Activated T-cell treated with anti-CD3 and anti-CD28 coated beads for 4 hours (primary cell): ENCODE measurements around the gene DGLUCY.
"Not testable (repeated sequence)": the region's sequence is repeated elsewhere in the genome, so short reads cannot be mapped to it uniquely, and the experiment has no call there.

Source experiments
- DNase-seq: peaks from one replicate; pipeline ENCODE4 v3.0.0-alpha.2; 2020

Gene DGLUCY, protein sequence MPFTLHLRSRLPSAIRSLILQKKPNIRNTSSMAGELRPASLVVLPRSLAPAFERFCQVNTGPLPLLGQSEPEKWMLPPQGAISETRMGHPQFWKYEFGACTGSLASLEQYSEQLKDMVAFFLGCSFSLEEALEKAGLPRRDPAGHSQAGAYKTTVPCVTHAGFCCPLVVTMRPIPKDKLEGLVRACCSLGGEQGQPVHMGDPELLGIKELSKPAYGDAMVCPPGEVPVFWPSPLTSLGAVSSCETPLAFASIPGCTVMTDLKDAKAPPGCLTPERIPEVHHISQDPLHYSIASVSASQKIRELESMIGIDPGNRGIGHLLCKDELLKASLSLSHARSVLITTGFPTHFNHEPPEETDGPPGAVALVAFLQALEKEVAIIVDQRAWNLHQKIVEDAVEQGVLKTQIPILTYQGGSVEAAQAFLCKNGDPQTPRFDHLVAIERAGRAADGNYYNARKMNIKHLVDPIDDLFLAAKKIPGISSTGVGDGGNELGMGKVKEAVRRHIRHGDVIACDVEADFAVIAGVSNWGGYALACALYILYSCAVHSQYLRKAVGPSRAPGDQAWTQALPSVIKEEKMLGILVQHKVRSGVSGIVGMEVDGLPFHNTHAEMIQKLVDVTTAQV

DNA sequence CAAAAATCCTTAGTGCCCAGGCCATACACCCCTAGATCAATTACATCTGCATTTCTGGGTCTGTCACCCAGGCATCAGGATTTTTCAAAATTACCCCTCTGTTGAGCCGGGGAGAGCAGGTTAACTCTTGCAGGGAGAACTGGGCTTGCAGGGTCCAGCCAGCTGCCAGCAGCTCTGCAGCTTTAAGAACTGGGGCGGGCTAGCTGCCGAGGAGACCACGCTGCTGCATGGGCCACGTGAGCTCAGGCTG, at the start of gene DGLUCY:
Gene DGLUCY, plus strand, starts transcription at position 245 of the 250 bp plus-strand sequence. CDS start 46,222 bp downstream, outside the sequence.
- no peak for DNase-seq

DNA sequence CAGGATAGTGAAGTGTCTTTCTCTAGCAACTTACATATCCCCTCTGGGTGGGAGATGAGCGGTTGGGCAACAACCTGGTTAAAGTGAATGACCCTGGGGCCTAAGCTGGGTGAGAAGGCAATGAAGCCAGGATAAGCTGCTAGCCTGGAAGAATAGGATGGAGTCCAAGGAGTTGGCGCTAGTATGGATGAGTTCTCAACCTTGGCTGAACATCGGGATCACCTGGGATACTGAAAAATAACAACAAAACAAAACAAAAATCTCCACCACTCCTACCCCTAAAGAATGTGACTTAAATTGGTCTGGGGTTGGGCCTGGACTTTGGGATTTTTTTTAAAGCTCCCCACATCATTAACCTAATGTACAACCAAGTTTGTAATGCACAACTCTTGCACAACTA, 48.6 kb upstream of the DGLUCY start:
- DNase-seq, result no peak

DNA sequence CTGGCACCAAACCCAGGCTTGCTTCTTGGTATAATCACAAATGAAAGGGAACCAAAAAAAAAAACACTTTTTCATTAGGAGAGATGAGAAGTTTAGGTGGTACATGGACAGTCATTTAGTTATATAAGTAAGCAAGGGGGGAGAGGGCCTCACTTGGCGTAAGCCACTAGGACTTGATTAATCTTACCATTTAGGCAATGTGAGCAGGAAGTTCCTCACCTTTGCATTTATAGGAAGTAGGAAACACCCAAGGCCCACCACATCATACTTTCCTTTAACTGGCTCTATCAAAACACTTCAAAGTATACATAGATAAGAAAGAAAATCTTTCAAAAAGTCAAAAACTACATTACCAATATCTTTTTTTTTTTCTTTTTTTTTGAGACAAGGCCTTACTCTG, 46.7 kb upstream of the DGLUCY start:
- peak; percentile 15 for DNase-seq

- DNase-seq, result no peak
These were observed 45.2 kb upstream of the DGLUCY start for GRCh38 chr14:91068642-91069041.

- no peak for DNase-seq
These were observed 43.3 kb upstream of the DGLUCY start for GRCh38 chr14:91070572-91070971.

- no peak for DNase-seq
These were observed 38.3 kb upstream of the DGLUCY start for GRCh38 chr14:91075553-91075952.

DNA sequence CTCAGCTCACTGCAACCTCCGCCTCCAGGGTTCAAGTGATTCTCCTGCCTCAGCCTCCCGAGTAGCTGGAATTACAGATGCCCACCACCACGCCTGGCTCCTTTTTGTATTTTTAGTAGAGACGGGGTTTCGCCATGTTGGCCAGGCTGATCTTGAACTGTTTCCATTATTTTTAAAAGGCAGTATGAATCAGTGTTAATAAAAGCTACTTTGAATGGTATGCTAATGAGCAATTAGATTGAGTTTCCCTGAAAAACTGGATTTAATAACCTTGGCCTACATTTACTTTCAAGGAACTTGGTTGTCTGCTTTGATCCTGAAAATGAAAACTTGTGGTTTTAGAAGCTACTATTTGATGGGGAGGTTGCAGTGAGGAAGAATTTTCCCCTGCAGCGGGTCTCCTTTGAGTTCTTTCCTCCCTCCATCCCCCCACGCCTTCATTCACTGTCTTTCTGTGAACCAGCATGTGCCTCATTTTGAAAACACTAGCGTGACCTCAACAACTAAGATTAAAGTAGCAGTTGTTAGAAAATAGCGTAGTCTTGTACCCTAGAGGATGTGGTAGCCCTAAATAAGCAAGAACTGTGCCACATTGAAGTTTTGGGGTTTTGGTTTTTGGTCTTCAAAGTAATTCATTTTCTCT, 35.7 kb upstream of the DGLUCY start:
- peak; percentile 24 for DNase-seq

- no peak for DNase-seq
These were observed 33.8 kb upstream of the DGLUCY start for GRCh38 chr14:91080071-91080470.

- no peak for DNase-seq
These were observed 31.6 kb upstream of the DGLUCY start for GRCh38 chr14:91082282-91082681.

DNA sequence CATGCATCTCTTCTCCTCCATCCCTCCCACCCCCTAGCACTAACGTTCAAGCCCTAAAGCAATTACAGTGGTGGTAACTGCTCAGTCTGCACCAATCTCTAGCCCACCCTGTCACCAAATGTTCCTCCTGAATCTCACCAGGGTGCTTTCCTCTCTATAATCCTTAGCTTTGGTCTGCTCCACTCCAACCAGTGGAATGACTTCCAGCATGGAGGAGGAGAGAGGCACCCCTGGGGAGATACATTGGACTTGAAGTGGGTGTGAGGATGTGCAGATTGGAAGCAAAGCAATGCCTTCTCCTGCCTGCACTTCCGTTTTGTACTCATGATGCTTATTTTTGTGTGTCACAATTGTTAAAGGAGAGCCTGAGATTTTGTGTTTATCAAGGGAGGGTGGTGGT, 29.4 kb upstream of the DGLUCY start:
- no peak for DNase-seq

GRCh38 chr14:91087470-91087869, 26.4 kb upstream of the DGLUCY start:
- DNase-seq, result not testable (repeated sequence)

DNA sequence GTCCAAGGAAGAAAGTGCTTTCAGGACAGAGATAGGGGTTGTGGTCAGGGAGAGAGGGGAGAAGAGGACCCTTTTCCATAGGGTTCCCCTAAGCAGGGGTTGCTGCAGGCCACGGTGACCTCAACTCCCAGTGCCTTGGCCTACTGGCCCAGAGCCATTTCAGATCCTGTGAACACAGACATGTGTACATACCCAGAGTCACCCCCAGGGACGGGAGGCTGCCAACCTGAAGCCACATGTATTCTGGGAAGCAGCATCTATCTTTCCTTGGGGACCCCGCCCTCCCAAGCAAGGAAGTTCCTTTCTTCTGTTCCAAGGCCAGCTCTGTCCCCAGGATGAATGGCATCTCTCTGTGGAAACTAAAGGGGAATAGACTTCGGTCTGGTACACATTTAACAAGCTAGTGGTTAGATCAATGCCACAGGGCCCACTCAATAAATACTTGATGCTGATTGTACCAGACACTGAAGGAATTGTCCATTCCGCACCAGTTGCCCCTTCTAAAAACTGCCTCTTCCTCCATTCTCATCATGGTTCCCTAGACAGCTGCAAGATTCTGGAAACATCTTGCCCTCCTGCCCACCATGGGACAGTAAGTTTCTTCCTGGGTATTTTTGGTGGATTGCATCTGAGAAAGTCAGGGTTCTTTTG, 25.2 kb upstream of the DGLUCY start:
- no peak for DNase-seq

DNA sequence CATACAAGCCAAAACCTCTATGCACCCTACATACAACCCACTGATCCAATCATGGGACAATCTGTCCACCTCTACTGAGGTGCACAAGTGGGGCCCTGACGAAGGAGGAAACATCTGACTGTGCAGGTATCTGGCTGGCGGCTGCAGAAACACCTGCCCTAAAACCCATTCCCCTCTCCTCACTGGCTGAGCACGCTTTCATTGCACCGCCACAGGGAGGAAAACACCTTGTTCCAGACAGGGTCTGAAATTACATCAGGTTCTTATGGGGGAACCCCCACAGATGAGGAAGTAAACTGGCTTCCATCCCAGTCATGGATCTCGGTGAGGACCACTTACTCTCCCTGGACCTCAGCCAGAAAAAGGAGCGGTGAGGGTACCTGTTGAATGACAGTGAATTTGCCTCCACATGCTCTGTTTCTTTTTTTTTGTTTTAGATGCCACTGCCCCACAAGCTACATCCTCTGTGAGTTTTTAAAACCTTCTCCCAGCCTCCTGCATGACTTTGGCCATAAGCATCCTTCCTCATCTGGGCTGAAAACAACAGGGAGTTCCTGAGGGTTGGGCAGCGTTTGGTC, 23.8 kb upstream of the DGLUCY start:
- DNase-seq, result no peak

- DNase-seq, result no peak
These were observed 23.1 kb upstream of the DGLUCY start for GRCh38 chr14:91090743-91091142.

GRCh38 chr14:91092073-91092472, 21.8 kb upstream of the DGLUCY start:
- DNase-seq, result no peak

GRCh38 chr14:91093743-91094472, 20.0 kb upstream of the DGLUCY start:
- not testable (repeated sequence) for DNase-seq

GRCh38 chr14:91094772-91095171, 19.1 kb upstream of the DGLUCY start:
- no peak for DNase-seq

DNA sequence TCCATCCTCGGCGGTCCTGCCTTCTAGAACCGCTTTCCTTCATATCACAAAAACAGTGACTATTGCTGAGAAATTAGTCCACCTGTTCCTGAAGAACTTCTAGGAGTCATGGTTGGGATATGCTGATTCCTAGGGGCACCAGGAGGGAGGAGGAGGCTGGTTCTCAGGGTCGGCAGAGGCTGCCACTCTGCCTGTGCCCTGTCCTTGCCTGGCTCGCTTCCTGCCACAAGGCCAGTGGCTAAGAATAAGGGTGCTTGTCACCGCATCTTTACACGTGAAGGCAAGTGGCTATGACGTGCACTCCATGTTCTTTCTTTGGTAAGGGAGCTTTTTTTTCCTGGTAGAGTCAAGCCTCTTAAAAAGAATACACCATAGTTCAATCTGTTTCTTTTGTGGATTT, 18.7 kb upstream of the DGLUCY start:
- no peak for DNase-seq

GRCh38 chr14:91097657-91098056, 16.2 kb upstream of the DGLUCY start:
- not testable (repeated sequence) for DNase-seq

DNA sequence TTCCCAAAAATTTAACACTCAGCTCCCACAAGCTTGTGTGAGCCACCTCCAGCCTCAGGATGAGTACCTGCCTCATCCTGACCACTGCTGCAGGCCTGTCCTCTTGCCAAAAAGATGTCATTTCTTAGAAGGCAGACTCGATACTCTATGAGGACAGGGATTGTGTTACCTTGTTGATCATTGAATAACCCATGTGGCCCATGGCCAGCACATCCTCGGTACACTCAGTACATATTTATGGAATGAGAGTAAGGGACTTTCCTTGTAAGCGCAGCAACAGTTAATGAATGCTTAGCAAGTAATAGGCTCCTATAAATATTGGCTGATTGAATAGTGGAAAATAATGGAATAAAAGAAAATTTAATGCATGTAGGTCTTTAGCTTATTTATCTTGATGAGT, 15.3 kb upstream of the DGLUCY start:
- no peak for DNase-seq

- DNase-seq, result no peak
These were observed 13.8 kb upstream of the DGLUCY start for GRCh38 chr14:91100102-91100501.

- DNase-seq, result no peak
These were observed 10.8 kb upstream of the DGLUCY start for GRCh38 chr14:91103116-91103515.
